ENCODE data around the gene RUNX2. TPM values are rescaled to one million over a fixed set of nuclear protein-coding genes. Genes with fewer than 3 reads are reported as not detected.

The RUNX2 gene
- total and polyA plus RNA-seq, 9 of the 15 experiments (the other 6 are each of a cell fraction or from before 2014, with no cell fraction given), result 0.29 to 1.00 (median 0.43) TPM

DNA sequence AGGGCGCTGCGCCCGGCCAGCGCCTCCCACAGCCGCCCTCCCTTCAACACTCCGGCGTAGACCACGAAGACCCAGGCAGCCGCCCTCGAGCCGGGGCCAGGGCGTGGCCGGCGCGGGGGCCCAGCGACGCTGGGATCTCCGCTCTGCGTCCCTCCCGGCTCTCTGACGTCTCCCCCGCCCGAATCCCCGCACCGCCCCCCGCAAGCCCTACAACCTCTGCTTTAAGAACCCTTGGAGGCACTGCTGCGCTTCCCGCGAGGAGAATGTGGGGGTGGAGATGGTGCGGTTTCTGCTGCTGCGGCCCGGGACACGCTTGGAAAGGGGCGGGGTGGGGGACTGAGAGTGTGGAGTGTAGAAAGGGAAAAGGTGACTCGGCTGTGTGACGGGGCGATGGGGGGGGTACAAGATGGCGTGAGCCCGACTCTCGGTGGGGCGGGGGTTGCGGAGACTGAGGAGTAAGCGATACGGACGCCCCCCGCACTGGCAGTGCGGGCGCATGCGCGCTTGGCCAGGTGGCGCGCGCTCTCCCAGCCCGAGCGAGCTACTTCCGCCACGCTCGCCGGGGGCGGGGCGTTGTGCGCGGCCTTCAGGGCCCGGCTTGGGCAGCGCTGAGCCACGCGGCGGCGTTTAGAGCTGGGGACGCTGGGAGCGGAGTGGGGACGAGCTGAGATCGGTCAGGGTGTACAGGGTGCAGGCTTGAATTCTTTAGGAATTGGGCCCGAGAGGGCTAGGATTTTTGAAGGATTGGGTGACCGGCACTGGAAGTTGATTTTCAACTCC lies 49.6 kb downstream of the RUNX2 start, which contains the start of gene SUPT3H (continued):
- TF ChIP-seq CTCF (IDR thresholded peaks at IDR 0.05 in 2 of 3, conservative IDR thresholded peaks at IDR 0.05 in 1 of 3; ENCODE audit: insufficient read depth in 2 of 3, low read depth in 1 of 3, low read length in 3 of 3), result peak; percentile 41 to 46 (median 42); a peak in 5 of 6 replicates
- no peak for TF ChIP-seq ZNF133 (CRISPR knock-in tag; IDR thresholded peaks at IDR 0.05)
- peak; percentile 64 to 92; a peak in 2 of 4 replicates for TF ChIP-seq SIN3A (IDR thresholded peaks at IDR 0.05; ENCODE audit: borderline replicate concordance in 2 of 2, control insufficient read depth in 1 of 2, low read depth in 2 of 2, low read length in 2 of 2)
- TF ChIP-seq TSHZ1 (CRISPR knock-in tag; IDR thresholded peaks at IDR 0.05), result no peak
- peak; percentile 85 for TF ChIP-seq CTCFL (IDR thresholded peaks at IDR 0.05; ENCODE audit: borderline replicate concordance, insufficient read depth, low read depth, low read length, poor library complexity, severe bottlenecking)
- TF ChIP-seq ZEB2 (IDR thresholded peaks at IDR 0.05), result no peak; the same call in 1 of the 2 replicates
- TF ChIP-seq TCF7 (IDR thresholded peaks at IDR 0.05; ENCODE audit: borderline replicate concordance), result 0 out of 2 replicates have a peak, but pooled peaks have one; percentile 59
- no peak for TF ChIP-seq PHB2 (IDR thresholded peaks at IDR 0.05; ENCODE audit: low read depth)
- peak; percentile 67 for TF ChIP-seq FIP1L1 (IDR thresholded peaks at IDR 0.05; ENCODE audit: low read depth, low read length, poor library complexity, severe bottlenecking)
- TF ChIP-seq SUPT5H (IDR thresholded peaks at IDR 0.05), result peak; percentile 93
- no peak for TF ChIP-seq ZNF584 (CRISPR knock-in tag; IDR thresholded peaks at IDR 0.05; ENCODE audit: low read depth)
- no peak for TF ChIP-seq STAG1 (CRISPR knock-in tag; IDR thresholded peaks at IDR 0.05; ENCODE audit: borderline replicate concordance)
- no peak for TF ChIP-seq TAF15 (IDR thresholded peaks at IDR 0.05; ENCODE audit: low read depth, low read length)
- no peak for TF ChIP-seq U2AF2 (optimal IDR thresholded peaks at IDR 0.05; ENCODE audit: low read depth, low read length)
- TF ChIP-seq, protein P1, sequence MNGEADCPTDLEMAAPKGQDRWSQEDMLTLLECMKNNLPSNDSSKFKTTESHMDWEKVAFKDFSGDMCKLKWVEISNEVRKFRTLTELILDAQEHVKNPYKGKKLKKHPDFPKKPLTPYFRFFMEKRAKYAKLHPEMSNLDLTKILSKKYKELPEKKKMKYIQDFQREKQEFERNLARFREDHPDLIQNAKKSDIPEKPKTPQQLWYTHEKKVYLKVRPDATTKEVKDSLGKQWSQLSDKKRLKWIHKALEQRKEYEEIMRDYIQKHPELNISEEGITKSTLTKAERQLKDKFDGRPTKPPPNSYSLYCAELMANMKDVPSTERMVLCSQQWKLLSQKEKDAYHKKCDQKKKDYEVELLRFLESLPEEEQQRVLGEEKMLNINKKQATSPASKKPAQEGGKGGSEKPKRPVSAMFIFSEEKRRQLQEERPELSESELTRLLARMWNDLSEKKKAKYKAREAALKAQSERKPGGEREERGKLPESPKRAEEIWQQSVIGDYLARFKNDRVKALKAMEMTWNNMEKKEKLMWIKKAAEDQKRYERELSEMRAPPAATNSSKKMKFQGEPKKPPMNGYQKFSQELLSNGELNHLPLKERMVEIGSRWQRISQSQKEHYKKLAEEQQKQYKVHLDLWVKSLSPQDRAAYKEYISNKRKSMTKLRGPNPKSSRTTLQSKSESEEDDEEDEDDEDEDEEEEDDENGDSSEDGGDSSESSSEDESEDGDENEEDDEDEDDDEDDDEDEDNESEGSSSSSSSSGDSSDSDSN (IDR thresholded peaks at IDR 0.05; ENCODE audit: borderline replicate concordance in 1 of 2, low read depth in 2 of 2, low read length in 2 of 2), result peak; percentile 83 to 96; a peak in 3 of 4 replicates
- no peak; the same call in 1 of the 2 replicates for TF ChIP-seq HOXB6 (CRISPR knock-in tag; IDR thresholded peaks at IDR 0.05; ENCODE audit: borderline replicate concordance)

Measured in K562 (cell line).